ENCODE results near the gene ZNF335.
A peak's percentile ranks its signal among the peaks of the same experiment; 100 is the strongest.
"Not testable (repeated sequence)": the region's sequence is repeated elsewhere in the genome, so short reads cannot be mapped to it uniquely, and the experiment has no call there.

ZNF335 gene

DNA sequence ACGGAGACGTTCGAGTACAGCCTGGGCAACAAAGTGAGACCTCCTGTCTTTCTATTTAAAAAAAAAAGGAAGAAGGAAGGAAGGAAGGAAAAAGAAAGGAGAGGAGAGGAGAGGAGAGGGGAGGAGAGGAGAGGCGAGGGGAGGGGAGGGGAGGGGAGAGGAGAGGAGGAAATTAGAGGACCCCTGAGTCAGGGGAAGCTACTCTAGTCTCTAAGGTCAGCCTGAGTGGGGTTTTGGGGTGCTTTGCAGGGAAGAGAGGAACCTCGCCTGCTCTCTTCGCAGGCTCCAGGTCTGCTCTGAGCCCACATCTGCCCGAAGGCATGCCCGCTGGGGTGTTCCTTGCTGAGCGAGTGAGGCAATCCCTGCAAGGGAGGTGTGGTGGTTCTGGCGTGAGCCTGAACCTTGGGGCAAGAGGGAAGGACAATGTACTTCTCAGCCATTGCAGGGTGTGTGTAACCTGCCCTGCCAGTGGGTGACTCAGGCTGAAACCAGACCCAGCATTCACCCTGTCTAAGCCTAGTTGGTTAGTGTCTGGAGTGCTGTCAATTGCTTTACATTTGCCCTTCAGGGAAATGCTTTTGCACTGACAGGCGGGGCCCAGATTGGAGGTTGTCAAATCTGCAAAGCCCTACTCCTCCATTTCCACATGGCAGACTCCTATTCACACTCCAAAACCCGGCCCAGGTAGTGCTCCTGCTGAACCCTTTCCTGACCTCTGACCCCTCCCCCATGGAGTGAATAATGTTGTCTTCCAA lies 21.4 kb upstream of the ZNF335 start:
- no peak for DNase-seq (ENCODE audit: low spot score)
- TF ChIP-seq, protein P1, sequence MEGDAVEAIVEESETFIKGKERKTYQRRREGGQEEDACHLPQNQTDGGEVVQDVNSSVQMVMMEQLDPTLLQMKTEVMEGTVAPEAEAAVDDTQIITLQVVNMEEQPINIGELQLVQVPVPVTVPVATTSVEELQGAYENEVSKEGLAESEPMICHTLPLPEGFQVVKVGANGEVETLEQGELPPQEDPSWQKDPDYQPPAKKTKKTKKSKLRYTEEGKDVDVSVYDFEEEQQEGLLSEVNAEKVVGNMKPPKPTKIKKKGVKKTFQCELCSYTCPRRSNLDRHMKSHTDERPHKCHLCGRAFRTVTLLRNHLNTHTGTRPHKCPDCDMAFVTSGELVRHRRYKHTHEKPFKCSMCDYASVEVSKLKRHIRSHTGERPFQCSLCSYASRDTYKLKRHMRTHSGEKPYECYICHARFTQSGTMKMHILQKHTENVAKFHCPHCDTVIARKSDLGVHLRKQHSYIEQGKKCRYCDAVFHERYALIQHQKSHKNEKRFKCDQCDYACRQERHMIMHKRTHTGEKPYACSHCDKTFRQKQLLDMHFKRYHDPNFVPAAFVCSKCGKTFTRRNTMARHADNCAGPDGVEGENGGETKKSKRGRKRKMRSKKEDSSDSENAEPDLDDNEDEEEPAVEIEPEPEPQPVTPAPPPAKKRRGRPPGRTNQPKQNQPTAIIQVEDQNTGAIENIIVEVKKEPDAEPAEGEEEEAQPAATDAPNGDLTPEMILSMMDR (IDR thresholded peaks at IDR 0.05; ENCODE audit: extremely low read depth, missing control alignments), result no peak

DNA sequence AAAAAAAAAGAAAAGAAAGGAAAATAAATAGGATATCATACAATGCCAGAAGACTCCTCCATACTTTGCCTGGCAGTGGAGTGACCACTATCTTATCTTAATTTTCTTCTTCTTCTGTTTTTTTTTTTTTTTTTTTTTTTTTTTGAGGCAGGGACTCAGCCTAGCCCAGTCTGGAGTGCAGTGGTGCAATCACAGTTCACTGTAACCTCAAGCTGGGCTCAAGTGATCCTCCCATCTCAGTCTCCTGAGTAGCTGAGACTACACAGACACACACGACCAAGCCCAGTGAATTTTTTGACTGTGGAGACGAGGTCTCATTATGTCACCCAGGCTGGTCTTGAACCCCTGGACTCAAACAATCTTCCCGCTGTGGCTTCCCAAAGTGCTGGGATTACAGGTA lies 19.6 kb upstream of the ZNF335 start:
- TF ChIP-seq, protein P1 (IDR thresholded peaks at IDR 0.05; ENCODE audit: extremely low read depth, missing control alignments), result no peak
- no peak for DNase-seq (ENCODE audit: low spot score)

DNA sequence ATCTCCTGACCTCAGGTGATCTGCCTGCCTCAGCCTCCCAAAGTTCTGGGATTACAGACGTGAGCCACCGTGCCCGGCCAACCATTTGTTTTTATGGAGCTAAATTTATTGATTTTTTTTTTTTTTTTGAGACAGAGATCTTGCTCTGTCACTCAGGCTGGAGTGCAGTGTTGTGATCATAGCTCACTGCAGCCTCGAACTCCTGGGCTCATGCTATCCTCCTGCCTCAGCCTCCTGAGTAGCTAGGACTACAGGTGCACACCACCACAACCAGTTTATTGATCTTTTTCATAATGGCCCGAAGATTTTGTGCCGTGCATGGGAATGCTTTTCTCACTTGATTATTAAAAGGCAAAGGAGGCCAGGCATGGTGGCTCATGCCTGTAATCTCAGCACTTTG lies 16.8 kb upstream of the ZNF335 start:
- DNase-seq (ENCODE audit: low spot score), result not testable (repeated sequence)

DNA sequence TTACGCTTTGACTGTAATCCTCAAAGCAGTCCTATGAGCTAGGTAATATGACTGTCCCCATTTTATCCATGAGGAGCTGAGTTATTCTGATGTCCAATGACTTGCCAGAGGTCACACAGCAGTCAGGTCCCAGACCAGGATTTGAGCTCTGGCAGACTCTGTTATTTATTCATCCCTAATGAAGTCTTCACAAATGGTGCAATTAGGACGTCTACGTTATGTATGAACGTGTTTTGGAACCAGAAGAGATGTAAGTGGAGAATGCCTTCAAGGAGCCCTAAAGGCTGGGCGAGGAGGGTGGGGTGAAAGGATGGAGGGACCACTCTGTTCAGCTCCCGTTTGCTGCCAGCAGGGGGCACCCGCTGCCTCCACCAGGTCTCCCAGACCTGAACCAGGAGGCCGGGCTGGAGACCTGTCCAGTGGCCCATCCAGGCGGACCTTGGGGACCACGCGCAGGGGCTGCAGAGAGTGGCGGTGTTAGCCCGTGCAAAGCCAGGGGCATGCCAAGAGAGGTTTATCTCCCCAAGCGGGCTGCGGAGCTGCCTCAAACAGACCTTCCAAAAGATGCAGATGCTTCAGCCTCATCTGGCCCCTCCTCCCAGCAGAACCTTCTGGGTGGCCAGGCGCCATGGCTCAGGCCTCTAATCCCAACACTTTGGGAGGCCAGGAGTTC lies 15.2 kb upstream of the ZNF335 start:
- DNase-seq (ENCODE audit: low spot score), result peak; percentile 81
- TF ChIP-seq, protein P1 (IDR thresholded peaks at IDR 0.05; ENCODE audit: extremely low read depth, missing control alignments), result peak; percentile 88

DNA sequence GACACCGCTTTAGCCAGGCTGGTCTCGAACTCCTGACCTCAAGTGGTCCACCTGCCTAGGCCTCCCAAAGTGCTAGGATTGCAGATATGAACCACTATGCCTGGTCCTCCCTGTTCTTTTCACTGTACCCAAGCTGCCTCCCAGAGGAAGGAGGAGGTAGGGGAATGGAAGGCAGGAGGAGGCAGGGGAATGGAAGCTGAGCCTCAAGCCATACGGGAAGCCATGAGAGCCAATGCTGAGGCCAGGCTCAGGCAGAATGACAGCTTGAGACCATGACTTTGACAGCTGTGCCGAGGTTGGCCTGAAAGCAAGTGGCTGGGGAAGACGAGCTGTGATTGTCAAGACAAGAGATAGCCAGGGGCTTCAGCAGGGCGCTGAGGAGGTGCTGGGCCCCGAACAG lies 13.6 kb upstream of the ZNF335 start:
- no peak for DNase-seq (ENCODE audit: low spot score)
- TF ChIP-seq, protein P1 (IDR thresholded peaks at IDR 0.05; ENCODE audit: extremely low read depth, missing control alignments), result no peak

DNA sequence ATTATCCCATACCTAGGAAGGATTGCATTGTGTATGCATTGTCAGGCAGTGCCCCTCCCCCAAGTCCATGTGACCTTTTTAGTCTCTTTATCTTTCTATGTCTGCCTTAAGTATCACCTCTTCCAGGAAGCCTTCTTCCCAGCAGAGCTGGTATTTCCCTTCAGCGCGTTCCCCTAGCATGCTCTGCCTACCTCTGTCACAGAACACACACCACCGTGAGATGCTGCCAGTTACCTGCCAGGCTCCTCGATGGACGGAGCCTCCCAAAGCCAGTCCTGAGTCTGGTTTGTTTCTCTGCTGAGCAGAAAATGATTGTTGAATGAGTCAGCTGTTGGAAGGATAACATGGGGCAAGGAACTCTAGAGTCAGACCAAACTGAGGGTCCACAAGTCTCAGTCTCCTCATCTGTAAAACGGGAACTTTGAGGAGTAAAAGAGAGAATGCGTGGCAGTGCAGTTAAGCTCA lies 11.3 kb upstream of the ZNF335 start:
- TF ChIP-seq, protein P1 (IDR thresholded peaks at IDR 0.05; ENCODE audit: extremely low read depth, missing control alignments), result no peak
- DNase-seq (ENCODE audit: low spot score), result no peak

DNA sequence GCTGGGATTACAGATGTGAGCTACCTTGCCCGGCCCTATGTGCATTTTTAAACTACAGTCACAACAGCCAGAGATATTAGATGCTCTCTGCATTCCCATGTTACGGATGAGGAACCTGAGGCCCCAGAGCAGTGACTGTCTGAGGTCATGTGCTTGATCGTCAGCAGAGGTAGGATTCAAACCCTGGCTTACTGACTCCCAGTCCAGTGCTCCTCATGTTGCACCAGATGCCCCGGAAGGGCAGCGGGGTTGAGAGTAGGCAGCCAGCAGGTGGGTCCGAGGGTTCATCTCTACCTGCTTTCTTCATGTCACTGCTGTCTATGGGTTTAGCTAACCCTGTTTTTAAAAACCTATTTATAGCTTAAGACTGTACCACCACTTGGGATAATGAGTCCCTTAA lies 9.3 kb upstream of the ZNF335 start:
- TF ChIP-seq, protein P1 (IDR thresholded peaks at IDR 0.05; ENCODE audit: extremely low read depth, missing control alignments), result no peak
- no peak for DNase-seq (ENCODE audit: low spot score)

Data from GM20000 (cell line).